Activated T-cell treated with anti-CD3 and anti-CD28 coated beads for 24 hours (primary cell): ENCODE data around the gene KCTD15.

Experiments
- DNase-seq: peaks from one replicate; pipeline ENCODE4 v3.0.0-alpha.2; 2020; ENCODE audit warnings: low read depth

KCTD15 gene

DNA sequence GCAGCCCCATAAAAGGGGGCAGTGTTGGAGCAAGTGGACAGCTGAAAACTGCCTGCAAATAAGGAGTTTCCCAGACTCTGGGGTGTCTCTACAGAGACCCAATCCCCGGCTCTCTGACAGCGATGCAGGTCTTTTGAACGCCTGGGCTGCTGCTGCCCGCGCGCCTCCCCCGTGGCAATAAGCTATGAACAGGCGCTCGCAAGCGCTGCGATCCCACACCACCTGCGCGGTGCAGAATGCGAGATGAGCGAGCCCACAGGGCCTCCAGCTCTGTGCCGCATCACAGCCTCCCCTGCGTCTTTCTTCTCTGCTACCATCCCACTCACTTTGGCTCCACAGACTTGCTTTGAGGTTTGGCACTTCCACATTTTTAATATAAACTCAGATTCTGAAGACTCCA lies 62.3 kb downstream of the KCTD15 start:
- no peak for DNase-seq

- no peak for DNase-seq
These were observed 63.8 kb downstream of the KCTD15 start for GRCh38 chr19:33860312-33861090.

DNA sequence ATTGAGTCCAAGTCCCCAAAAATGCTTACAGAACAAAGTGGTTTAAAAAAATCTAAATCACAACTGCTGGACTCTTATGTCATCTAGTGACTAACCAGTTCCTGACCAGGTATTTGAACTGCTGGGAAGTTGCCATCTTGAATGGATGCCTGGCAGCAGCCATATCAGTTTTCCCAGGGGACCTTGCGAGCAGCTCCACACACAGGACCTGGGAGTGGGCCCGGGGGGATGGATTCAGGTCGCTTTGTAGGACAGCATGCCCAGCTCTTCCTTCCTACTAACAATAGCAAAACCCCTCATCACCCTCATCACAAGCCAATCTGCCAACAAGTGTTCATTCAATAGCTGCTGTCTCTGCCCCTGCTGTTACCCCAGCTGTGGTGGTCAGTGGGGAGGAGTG lies 65.3 kb downstream of the KCTD15 start:
- DNase-seq, result no peak

- no peak for DNase-seq
These were observed 66.3 kb downstream of the KCTD15 start for GRCh38 chr19:33862981-33863380.

GRCh38 chr19:33863436-33863835 lies 66.8 kb downstream of the KCTD15 start:
- no peak for DNase-seq

DNA sequence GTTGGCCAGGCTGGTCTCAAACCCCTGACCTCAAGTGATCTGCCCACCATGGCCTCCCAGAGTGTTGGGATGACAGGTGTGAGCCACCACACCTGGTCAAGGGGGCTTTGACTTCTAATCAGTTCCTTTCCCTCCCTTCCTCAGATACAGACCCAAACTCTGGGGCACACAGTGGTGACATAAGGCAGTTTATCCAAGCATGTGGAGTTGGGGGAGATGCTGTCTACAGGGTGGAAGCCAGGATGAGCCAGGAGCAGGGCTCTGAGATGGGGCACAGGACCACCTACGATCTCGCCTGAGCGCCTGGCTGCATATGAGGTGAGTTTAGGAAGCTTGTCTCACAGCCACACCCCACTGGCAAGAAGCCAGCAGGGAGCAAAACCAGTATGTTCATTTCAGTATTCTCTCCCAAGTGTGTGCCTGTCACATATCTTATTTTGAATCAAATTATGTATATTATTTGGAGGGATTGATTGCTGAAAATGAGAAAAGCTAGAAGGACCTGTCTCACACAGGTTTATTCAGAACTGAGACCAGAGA lies 67.7 kb downstream of the KCTD15 start:
- DNase-seq, result no peak

GRCh38 chr19:33865306-33865705 lies 68.6 kb downstream of the KCTD15 start:
- DNase-seq, result no peak
